ENCODE measurements around the gene REST.
A peak's percentile ranks its signal among the peaks of the same experiment; 100 is the strongest.
"Not testable (repeated sequence)": the region's sequence is repeated elsewhere in the genome, so short reads cannot be mapped to it uniquely, and the experiment has no call there.

REST gene

DNA sequence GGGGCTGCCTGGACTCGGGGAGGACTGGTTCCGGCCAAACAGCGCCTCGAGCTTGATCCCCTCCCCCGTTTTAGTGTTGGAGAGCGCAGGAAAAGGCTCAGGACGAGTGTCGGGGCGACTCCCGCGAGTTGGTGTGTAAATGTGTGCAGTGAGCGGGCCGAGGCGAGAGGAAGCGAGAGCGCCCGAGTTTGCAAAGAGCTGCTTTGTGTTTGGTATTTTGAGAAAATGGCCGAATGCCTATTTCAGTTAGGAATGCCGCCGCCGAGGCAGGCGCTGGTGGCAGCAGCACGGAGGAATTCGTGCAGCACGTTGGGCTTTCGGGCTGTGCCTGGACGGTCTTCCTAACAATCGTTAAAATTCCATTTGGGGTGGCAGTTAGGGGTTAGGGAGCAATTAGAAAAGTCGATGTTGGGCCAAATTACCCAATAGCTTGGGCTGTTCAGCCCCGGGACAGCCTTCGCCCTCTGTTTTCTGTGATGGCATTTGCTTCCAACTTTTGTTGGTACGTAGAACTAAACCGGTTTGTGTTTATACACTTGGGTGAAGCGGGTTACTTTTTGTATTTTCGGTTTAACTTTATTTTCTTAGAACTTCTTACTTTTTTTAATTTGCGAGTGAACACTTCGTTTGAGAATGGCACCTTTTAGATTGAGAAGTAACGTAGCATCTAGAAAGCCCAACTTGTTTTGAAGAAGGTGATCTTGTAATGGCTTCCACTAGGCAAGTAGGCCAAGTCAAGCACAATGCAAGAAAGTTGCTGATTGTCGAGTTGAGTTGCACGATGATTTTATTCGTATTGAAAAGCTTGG lies 1.6 kb downstream of the REST start:
- DNase-seq, result no peak

DNA sequence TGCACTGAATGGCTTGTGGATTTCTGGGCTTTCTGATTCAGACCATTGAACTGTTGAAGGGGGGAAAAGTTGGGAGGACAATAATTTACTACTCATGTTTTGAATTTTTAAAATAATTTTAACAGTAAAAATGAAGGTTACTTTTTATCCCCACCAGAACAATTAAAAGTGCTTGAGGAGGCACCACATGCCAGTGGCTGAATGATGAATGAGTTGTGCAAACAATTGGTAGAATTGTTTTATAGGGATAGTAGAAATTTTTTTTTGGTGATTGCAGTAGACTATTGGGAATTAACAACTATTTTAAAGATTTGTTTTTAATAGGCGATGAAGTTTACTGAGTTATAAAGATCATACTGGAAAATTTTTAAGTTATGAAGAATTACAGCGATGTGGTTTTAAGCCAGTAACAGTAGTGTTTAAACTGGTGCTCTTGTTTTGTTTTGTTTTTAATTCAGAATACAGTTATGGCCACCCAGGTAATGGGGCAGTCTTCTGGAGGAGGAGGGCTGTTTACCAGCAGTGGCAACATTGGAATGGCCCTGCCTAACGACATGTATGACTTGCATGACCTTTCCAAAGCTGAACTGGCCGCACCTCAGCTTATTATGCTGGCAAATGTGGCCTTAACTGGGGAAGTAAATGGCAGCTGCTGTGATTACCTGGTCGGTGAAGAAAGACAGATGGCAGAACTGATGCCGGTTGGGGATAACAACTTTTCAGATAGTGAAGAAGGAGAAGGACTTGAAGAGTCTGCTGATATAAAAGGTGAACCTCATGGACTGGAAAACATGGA lies 2.7 kb downstream of the REST start:
- no peak for DNase-seq

GRCh38 chr4:56914336-56914735 lies 6.6 kb downstream of the REST start:
- no peak for DNase-seq

GRCh38 chr4:56914977-56915376 lies 7.3 kb downstream of the REST start:
- not testable (repeated sequence) for DNase-seq

DNA sequence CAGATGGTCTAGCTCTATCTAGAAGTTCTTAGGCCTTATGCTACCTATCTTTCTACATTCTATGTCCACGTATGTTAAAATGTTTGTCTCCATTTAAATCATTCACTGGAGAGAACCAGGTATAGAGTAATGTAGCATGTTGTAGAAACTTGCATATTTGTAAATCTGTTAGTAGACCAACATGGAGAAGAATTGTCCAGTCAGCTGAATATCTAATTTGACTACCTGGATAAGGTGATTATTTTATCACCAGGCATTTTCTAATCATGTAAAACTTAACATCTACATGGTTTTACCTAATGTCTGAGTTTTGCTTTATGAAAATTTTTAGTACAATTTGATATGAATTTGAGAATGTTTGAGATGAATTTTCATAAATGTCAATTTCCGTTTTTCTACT lies 19.5 kb downstream of the REST start:
- DNase-seq, result no peak

- DNase-seq, result no peak
Observed at GRCh38 chr4:56930638-56931037, 22.9 kb downstream of the REST start.

GRCh38 chr4:56931924-56932323 lies 24.2 kb downstream of the REST start:
- DNase-seq, result no peak

- no peak for DNase-seq
Observed at GRCh38 chr4:56937262-56937661, 29.6 kb downstream of the REST start.

DNA sequence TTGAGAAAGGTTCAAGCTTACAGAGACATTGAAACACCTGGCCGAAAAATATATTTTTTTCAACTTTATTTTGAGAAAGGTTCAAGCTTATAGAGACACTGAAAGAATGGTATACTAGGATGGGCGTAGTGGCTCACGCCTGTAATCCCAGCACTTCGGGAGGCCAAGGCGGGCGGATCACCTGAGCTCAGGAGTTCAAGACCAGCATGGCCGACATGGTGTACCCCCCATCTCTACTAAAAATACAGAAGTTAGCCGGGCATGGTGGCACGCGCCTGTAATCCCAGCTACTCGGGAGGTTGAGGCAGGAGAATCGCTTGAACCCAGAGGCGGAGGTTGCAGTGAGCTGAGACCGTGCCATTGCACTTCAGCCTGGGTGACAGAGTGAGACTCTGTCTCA lies 32.1 kb downstream of the REST start:
- DNase-seq, result not testable (repeated sequence)

DNA sequence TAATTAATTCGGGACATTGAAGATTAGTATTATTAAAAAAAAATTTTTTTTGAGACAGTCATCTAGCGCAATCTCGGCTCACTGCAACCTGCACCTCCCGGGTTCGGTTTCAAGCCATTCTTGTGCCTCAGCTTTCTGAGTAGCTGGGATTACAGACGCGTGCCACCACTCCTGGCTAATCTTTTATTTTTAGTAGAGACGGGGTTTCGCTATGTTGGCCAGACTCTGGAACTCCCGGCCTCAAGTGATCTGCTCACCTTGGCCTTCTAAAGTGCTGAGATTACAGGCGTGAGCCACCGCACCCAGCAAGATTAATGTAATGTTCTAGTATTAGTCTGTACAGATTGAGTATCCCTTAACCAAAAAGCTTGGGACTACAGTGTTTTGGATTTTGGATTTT lies 32.7 kb downstream of the REST start:
- no peak for DNase-seq

GRCh38 chr4:56940971-56941370 lies 33.3 kb downstream of the REST start:
- no peak for DNase-seq

DNA sequence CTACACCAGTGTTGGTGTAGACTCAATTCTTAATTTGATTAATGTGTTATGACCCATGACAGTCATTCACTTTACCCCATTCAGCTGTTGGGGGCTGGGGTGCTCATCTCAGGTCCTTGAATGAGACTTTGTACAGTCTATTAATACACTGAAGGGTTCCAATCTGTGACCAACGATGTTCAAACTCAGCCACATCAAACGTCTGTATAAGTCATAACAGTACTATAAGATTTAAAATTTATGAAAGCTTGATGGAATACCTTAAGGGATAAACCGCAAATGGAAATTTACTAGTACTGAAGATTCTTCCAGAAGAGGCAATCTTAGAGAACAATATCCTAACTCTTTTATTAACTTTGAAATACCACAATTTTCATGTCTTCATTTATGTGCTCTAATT lies 33.7 kb downstream of the REST start:
- DNase-seq, result no peak

DNA sequence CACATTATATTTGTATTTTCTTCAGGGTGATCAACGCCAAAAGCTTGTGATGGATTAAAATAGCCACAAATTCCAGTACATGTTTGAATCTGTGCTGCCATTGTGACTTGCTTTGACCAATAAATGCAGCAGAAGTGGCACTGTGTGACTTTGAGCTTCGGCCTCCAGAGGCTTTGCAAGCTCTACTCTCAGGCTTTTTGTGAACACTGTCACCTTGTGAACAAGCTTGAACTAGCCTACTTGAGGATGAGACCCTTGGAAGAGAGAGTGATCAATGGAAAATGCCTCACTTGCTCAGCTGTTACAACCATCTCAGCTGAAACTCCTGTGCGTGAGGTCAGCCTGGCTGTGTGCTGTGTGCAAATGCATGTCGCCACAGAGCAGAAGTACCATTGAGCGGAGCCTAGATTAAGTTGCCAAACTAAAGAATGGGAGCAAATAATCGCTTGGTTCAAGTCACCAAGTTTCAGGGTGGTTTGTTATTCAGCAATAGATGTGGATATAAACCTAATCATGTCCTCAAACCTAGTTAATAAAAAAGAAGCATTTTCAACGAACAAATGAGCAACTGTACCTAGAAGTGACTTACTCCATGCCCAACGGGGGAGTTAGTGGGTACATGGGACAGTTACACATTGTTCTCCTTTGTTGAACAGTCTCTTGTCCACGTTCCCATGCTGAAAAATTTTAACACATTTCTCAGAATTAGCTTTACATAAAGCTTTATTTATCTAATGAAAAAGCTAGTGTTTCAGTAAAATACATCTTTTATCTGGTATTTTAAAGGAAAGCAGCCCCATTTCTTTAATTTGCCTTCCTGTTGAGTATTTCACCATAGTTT lies 46.2 kb downstream of the REST start:
- DNase-seq, result no peak

GRCh38 chr4:56958111-56958517 lies 50.4 kb downstream of the REST start:
- DNase-seq, result no peak

DNA sequence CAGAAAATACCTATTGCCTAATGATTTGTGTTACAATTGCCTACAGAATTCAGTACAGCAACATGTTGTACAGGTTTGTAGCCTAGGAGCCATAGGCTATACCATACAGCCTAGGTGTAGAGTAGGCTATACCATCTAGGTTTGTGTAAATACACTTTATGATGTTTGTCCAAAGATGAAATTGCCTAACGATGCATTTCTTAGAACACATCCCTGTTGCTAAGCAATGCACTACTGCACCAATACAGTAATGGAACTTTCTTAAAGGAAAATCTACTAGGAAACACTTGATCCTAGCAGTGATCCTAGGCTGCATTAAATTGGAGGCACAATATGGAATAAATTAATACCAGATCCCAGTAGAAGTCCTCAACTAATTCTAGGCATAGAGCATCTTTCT lies 51.4 kb downstream of the REST start:
- DNase-seq, result no peak

- DNase-seq, result no peak
Observed at GRCh38 chr4:56961107-56961500, 53.4 kb downstream of the REST start.

- DNase-seq, result no peak
Observed at GRCh38 chr4:56971383-56971782, 63.7 kb downstream of the REST start.

DNA sequence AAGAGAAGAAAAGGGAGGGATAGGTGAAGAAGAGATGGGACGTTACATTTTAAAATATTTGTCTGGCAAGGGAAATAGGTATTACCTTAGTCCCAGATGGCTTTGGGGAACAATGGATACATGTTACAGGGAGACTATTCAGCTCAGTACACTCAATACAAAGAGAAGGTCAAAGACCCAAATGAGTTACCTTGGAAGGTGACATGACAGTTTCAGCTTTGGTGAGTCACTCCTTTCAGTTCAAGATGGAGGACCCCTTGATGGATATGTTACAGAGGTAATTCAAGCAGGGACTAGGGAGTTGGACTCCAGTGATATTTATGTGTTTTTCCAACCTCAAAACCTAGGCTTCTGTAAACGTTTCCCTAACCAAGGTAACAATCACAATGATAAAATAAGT lies 64.7 kb downstream of the REST start:
- no peak for DNase-seq

DNA sequence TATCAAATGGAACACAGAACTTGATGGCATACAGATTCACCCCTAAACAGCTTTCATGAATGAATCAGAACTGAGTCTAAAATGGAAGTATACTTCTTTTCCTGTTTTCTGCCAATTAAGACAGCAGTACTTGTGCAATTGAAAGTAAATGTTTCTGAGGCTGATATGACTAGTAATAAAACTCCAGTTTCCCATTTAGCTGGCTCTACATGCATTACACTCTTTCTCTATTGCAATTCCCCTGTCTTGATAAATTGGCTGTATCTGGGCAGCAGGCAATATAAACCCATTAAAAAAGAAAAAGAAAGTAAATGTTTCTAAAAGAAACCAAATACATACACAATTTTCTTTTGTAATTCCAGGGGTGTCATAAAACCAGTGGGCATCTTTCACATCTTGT lies 65.1 kb downstream of the REST start:
- DNase-seq, result no peak

DNA sequence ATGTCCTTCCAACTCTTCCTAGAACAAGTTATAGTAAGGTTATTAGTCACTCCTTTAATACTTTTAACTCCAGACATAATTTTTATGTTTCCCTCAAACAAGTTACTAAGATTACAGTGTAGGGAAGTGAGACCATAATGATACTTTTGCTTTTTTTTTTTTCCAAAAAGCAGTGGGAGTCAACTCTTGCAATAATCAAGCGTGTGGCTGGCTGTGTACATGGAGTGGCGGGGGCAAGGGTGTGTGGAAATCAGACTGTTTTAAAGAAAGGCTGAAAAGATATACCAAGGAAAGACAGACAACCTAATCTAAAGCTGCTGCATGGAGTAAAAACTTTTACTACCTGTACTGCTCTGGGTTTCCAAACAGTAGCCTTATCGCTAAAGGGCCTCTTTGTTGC lies 65.6 kb downstream of the REST start:
- DNase-seq, result no peak

- DNase-seq, result no peak
Observed at GRCh38 chr4:56976283-56976836, 68.7 kb downstream of the REST start.

DNA sequence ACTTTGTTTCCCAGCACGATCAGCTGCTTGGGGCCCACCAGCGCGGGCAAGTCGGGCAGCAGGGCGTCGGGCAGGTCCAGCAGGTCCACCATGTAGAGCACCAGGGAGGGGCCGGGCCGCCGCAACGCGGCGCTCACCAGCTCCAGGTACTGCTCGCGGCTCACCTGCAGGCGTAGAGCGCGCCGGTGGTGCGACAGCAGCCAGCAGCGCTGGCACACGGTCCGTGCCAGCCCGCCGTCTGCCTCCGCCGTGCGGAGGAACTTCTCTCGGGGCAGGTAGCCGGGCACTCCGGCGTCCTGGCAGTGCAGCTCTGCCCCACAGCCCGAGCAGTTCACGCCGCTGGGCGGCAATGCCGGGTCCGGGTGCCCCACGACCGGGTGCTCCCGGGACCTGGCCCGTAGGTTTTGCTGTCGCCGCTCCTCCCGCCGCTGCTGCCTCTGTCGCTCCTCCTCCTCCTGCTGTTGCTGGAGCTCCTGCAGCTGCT lies 69.2 kb downstream of the REST start:
- DNase-seq, result peak; percentile 44 to 49
